ENCODE data around the gene TK1. TPM values are rescaled to one million over a fixed set of nuclear protein-coding genes. Genes with fewer than 3 reads are reported as not detected.
A peak's percentile ranks its signal among the peaks of the same experiment; 100 is the strongest.
"Not testable (repeated sequence)": the region's sequence is repeated elsewhere in the genome, so short reads cannot be mapped to it uniquely, and the experiment has no call there.

Gene TK1
- total RNA-seq, 1 donor, result 23.9 TPM

DNA sequence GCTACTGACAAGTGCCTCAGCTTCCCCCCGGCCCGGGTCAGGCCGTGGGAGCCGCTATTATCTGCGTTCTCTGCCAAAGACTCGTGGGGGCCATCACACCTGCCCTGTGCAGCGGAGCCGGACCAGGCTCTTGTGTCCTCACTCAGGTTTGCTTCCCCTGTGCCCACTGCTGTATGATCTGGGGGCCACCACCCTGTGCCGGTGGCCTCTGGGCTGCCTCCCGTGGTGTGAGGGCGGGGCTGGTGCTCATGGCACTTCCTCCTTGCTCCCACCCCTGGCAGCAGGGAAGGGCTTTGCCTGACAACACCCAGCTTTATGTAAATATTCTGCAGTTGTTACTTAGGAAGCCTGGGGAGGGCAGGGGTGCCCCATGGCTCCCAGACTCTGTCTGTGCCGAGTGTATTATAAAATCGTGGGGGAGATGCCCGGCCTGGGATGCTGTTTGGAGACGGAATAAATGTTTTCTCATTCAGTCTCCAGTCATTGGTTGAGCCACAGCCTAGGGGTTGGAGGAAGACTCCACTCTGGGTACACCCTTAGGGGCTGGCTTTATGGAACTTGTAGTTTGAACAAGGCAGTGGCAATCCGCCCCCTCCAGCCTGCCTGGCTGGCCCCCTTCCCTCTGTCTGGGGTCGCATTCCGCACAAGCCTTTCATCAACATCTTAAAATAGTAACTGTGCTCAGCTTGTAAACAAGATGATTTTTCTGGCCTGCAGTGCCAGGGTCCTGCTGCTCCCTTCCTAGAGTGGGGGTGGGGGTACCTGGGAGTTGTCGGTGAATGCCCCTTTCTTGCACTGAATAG lies 14.4 kb downstream of the TK1 start:
- H3K79me2 ChIP-seq (ENCODE audit: insufficient read depth, low read length), result no peaks in the 10 kb centered on the region
- no peak overlapping the region for H3K4me3 ChIP-seq (ENCODE audit: insufficient read depth, low read length)
- no peak overlapping the region for H2AFZ ChIP-seq (ENCODE audit: low read length)
- peak; percentile 57 for DNase-seq (ENCODE audit: insufficient read length, low spot score, missing footprints)
- no peaks in the 10 kb centered on the region for H3K9me3 ChIP-seq (ENCODE audit: low read depth, low read length)
- peaks cover 6% of the 10 kb centered on the region for H3K36me3 ChIP-seq (ENCODE audit: insufficient read depth, low read length)
- peaks cover 12% of the 10 kb centered on the region for H4K20me1 ChIP-seq (ENCODE audit: insufficient read depth, low read length)
- H3K27ac ChIP-seq (ENCODE audit: low read depth, low read length), result no peak overlapping the region
- TF ChIP-seq, protein P1, sequence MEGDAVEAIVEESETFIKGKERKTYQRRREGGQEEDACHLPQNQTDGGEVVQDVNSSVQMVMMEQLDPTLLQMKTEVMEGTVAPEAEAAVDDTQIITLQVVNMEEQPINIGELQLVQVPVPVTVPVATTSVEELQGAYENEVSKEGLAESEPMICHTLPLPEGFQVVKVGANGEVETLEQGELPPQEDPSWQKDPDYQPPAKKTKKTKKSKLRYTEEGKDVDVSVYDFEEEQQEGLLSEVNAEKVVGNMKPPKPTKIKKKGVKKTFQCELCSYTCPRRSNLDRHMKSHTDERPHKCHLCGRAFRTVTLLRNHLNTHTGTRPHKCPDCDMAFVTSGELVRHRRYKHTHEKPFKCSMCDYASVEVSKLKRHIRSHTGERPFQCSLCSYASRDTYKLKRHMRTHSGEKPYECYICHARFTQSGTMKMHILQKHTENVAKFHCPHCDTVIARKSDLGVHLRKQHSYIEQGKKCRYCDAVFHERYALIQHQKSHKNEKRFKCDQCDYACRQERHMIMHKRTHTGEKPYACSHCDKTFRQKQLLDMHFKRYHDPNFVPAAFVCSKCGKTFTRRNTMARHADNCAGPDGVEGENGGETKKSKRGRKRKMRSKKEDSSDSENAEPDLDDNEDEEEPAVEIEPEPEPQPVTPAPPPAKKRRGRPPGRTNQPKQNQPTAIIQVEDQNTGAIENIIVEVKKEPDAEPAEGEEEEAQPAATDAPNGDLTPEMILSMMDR (IDR thresholded peaks at IDR 0.05; ENCODE audit: extremely low read depth, low read depth, low read length), result no peak
- no peaks in the 10 kb centered on the region for H3K27me3 ChIP-seq (ENCODE audit: insufficient read depth, low read length)
- H3K4me2 ChIP-seq (ENCODE audit: insufficient read depth, low read length), result no peak overlapping the region
- peaks cover 4% of the 10 kb centered on the region for H3K4me1 ChIP-seq (ENCODE audit: insufficient read depth, low read length)

DNA sequence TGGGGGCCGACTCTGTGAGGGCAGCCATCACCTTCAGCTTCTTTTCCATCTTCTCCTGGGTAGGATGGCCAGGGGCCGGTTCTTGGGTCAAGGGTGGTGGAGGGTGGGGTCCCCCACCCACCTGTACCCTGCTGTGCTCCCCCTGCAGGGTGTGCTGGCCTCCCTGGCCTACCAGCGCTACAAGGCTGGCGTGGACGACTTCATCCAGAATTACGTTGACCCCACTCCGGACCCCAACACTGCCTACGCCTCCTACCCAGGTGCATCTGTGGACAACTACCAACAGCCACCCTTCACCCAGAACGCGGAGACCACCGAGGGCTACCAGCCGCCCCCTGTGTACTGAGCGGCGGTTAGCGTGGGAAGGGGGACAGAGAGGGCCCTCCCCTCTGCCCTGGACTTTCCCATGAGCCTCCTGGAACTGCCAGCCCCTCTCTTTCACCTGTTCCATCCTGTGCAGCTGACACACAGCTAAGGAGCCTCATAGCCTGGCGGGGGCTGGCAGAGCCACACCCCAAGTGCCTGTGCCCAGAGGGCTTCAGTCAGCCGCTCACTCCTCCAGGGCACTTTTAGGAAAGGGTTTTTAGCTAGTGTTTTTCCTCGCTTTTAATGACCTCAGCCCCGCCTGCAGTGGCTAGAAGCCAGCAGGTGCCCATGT lies 15.1 kb downstream of the TK1 start:
- DNase-seq (ENCODE audit: insufficient read length, low spot score, missing footprints), result peak; percentile 61
- H3K36me3 ChIP-seq (ENCODE audit: insufficient read depth, low read length); H3K27me3 ChIP-seq (ENCODE audit: insufficient read depth, low read length); H2AFZ ChIP-seq (ENCODE audit: low read length); H3K79me2 ChIP-seq (ENCODE audit: insufficient read depth, low read length); H3K4me2 ChIP-seq (ENCODE audit: insufficient read depth, low read length); H3K9me3 ChIP-seq (ENCODE audit: low read depth, low read length); H3K4me3 ChIP-seq (ENCODE audit: insufficient read depth, low read length); H3K27ac ChIP-seq (ENCODE audit: low read depth, low read length); H3K4me1 ChIP-seq (ENCODE audit: insufficient read depth, low read length): not testable (repeated sequence)
- H4K20me1 ChIP-seq (ENCODE audit: insufficient read depth, low read length), result peaks cover 12% of the 10 kb centered on the region

DNA sequence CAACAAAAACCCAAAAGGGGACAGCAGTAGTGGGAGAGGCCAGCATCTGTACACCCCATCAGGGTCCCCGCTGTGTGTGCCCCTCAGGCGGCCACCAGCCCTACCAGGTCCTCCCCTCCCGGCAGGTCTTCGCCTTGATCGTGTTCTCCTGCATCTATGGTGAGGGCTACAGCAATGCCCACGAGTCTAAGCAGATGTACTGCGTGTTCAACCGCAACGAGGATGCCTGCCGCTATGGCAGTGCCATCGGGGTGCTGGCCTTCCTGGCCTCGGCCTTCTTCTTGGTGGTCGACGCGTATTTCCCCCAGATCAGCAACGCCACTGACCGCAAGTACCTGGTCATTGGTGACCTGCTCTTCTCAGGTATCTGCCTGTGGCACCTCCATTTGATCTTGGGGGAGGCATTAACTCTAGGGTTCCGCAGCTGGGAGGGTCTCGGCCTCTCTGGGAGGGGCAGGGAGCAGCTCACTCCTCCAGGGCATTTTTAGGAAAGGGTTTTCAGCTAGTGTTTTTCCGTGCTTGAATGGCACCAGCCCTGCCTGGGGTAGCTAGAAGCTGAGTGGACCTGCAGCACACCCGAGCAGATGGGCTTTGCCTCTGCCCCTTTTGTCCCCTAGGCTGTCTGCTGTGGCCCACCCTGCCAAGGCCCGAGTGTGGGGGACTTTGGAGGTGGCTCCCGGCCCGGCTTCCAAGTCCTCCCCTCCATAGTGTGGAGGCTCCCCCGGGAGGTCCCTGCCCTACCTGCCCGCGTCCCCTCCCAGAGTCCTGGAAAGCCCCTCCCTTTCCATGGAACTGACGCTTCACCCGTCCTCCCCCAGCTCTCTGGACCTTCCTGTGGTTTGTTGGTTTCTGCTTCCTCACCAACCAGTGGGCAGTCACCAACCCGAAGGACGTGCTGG lies 15.9 kb downstream of the TK1 start:
- TF ChIP-seq, protein P1 (IDR thresholded peaks at IDR 0.05; ENCODE audit: extremely low read depth, low read depth, low read length), result no peak
- H3K4me3 ChIP-seq (ENCODE audit: insufficient read depth, low read length), result no peak overlapping the region
- no peaks in the 10 kb centered on the region for H3K27me3 ChIP-seq (ENCODE audit: insufficient read depth, low read length)
- H3K79me2 ChIP-seq (ENCODE audit: insufficient read depth, low read length), result no peaks in the 10 kb centered on the region
- peaks cover 8% of the 10 kb centered on the region for H4K20me1 ChIP-seq (ENCODE audit: insufficient read depth, low read length)
- DNase-seq (ENCODE audit: insufficient read length, low spot score, missing footprints), result peak; percentile 54
- no peaks in the 10 kb centered on the region for H3K9me3 ChIP-seq (ENCODE audit: low read depth, low read length)
- peaks cover 4% of the 10 kb centered on the region for H3K4me1 ChIP-seq (ENCODE audit: insufficient read depth, low read length)
- no peak overlapping the region for H3K27ac ChIP-seq (ENCODE audit: low read depth, low read length)
- peaks cover 3% of the 10 kb centered on the region for H3K36me3 ChIP-seq (ENCODE audit: insufficient read depth, low read length)
- no peak overlapping the region for H2AFZ ChIP-seq (ENCODE audit: low read length)
- no peak overlapping the region for H3K4me2 ChIP-seq (ENCODE audit: insufficient read depth, low read length)

DNA sequence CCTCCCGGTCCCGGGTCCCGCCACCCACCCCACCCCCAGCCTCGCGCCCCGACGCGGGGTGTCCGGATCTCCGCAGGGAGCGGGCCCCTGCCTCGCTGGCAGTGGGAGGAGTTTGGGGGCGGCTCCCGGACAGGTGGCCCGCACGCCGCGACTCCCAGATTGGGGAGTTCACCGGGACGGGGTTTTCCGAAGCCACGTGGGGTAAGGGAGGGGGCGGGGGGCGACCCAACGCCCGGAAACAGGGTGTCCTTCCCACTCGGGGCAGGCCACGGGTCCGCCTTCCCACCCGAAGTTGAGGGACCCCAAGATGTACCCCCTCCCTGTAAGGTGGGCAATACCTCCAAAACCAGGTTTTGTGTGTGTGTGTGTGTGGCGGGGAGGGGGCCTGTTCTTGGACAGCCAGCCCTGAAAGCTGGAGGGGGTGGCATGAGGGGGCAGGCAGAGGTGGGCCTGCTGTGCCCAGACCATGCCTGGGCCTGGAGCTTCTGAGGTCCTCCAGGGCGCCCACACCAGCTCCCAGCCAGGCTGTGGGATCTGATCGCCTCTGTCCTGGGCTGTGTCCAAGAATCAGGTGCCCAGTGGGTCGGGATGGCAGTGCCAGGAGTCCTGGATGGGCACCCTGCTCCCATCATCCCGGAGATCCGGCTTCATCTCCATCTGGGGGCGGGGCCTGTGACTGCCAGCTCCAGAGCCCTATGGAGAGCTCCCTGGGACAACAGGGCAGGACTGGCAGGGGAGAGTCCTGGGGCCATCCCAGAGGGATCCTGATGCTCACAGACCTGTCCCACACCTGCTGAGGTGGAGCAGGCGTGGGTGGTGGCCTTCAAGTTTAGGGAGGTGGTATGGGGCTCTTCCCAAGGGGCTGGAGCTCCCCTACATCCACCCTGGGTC lies 17.7 kb downstream of the TK1 start:
- peak; percentile 98 for DNase-seq (ENCODE audit: insufficient read length, low spot score, missing footprints)
- Histone ChIP-seq H3K4me3 (ENCODE audit: insufficient read depth, low read length) (peak overlapping the region; percentile 72), H3K36me3 (ENCODE audit: insufficient read depth, low read length) (no peaks in the 10 kb centered on the region), H3K4me2 (ENCODE audit: insufficient read depth, low read length) (peak overlapping the region; percentile 79), H2AFZ (ENCODE audit: low read length) (peak overlapping the region; percentile 81), H3K27me3 (ENCODE audit: insufficient read depth, low read length) (no peaks in the 10 kb centered on the region), H3K4me1 (ENCODE audit: insufficient read depth, low read length) (peaks cover 4% of the 10 kb centered on the region), H4K20me1 (ENCODE audit: insufficient read depth, low read length) (peaks cover 6% of the 10 kb centered on the region), H3K9me3 (ENCODE audit: low read depth, low read length) (no peaks in the 10 kb centered on the region), H3K27ac (ENCODE audit: low read depth, low read length) (no peak overlapping the region), H3K79me2 (ENCODE audit: insufficient read depth, low read length) (no peaks in the 10 kb centered on the region)
- TF ChIP-seq, protein P1 (IDR thresholded peaks at IDR 0.05; ENCODE audit: extremely low read depth, low read depth, low read length), result no peak
